Hepatic stellate cell (primary cell): ENCODE results near the gene KMT2D.

Source experiments
- DNase-seq: peaks from one replicate; pipeline ENCODE4 v3.0.0; 2011; ENCODE audit warnings: low spot score

The KMT2D gene, protein sequence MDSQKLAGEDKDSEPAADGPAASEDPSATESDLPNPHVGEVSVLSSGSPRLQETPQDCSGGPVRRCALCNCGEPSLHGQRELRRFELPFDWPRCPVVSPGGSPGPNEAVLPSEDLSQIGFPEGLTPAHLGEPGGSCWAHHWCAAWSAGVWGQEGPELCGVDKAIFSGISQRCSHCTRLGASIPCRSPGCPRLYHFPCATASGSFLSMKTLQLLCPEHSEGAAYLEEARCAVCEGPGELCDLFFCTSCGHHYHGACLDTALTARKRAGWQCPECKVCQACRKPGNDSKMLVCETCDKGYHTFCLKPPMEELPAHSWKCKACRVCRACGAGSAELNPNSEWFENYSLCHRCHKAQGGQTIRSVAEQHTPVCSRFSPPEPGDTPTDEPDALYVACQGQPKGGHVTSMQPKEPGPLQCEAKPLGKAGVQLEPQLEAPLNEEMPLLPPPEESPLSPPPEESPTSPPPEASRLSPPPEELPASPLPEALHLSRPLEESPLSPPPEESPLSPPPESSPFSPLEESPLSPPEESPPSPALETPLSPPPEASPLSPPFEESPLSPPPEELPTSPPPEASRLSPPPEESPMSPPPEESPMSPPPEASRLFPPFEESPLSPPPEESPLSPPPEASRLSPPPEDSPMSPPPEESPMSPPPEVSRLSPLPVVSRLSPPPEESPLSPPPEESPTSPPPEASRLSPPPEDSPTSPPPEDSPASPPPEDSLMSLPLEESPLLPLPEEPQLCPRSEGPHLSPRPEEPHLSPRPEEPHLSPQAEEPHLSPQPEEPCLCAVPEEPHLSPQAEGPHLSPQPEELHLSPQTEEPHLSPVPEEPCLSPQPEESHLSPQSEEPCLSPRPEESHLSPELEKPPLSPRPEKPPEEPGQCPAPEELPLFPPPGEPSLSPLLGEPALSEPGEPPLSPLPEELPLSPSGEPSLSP (N-terminal part only)

DNA sequence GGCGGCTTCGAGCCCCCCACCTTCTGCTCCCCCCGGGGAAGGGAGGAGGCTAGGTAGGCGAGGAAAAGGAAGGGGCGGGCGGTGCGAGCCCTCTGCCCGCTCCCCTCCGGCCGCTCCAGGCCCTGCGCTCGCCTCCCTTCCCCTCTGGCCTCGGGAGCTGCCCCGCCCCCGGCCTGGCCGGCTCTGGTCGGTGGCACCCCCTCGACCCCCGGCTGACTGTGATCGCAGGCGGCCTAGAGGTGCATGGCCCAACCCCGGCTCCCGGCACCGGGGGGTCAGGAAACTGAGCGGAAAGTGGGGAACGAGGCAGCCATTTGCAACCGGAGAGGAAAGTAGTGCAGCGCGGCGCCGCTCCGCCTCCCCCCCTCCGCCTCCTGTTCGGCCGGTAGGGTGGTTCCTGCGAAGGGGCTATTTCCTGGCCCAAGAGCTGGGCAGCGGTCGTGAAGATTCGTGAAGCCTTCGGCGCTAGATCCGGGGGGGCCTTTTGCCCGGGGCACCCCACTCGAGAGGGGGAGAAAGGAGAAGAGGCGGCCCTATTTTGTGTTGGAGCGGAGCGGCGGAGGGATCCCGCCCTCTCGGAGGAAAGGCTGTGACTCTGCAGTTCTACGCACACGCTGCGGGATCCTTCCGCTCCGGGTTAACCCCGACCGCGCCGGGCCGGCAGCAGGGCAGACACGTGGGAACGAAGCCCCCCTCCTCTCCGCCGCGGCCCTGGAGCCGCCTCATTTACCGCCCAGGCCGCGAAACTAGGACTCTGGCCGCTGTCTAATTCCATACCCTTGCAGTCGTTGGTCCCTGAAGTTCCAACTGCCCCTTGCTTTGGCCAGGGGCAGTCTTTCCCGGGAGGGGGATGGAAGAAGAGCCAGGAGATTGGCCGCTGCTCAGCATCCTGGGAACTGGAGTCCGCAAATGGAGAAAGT lies at the start of gene KMT2D:
Gene KMT2D (minus strand): TSS at position 558 of the 920 bp plus-strand sequence. CDS start 5,470 bp downstream, outside the sequence.
- DNase-seq = peak; percentile 98

DNA sequence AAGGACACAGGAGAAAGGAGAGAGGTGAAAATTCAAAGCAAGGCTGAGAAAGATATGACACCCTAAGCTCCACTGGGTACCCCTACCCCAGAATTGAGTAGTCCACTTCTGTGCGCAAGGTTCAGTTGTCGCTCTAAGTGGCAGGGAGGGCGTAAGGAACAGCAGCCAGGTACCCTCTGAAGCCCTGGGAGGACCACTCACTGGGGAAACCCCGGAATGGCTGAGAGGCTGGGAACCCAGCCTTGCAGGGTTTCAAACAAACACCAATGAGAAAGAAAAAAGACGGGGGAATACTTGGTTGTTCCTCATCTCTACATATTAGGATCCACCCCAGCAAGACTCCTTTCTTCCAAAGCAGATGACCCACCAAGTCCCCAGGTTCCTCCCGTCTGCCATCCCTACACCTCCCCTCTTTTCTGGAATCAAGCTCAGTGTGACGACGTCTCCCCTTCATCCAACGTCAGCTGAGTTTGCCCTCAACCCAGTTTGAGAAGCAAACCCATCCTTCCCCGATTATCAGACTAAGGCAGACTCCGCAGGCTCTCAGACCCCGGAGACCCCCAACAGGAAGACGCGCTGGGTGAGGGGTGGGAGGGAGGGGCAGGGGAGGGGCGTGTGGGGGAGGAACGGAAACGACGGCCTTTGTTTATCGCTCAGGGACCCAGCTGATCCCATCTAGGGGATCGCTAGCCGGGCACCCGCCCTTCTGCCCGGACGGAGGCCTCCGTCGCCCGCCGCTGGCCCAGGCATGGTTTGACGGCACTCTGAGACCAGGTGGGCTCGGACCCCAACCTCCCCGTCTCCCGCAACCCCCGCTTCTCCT lies 49.3 kb upstream of the KMT2D start:
- DNase-seq = no peak

DNA sequence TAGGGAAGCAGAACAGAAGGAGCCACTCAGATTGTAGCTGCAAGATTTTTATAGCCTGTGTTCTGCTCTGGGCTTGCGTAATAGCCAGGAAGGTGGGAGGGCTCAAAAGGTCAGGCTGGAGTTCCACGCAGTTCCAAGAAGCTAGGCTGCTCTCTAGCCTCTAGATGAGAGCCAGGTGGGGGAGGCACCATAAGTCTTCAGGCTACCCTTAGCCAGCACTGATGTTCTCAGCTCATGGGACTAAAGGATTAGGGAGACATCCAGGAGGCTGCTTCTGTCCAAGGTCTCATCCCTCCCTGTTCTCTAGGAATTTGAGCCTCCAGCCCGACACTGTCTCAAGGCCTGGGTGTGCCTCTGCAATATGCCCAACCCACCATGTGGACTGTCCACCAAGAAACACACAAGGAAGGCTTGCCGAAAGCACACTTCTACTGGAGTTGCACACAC lies 48.4 kb upstream of the KMT2D start:
- peak; percentile 62 for DNase-seq

DNA sequence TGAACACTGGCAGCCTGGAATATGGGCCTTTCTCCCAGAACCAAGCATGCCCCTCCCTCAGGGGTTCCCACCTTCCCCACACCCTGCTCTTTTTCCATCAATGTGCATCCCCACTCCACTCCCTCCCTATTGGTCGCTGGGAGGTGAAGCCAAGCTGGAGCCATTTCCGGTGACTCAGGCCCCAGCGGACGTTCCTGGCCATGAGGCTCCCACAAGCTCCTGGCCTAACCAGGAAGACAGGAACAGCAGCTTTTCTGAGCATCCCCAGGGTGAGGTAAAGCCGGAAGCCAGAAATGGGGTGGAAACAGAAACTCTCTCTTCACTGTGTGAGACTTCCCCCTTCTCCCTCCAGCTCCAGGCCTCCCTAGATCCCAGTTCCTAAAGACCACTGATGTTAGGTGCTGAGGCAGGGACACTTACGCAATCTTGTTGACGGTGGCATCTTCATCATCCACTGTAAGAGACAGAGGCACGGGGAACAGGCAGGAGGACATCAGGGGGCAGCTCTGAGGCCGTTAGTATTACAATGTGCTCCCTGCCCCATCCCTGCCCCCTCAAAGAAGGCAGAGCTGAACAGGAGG lies 45.0 kb upstream of the KMT2D start:
- no peak for DNase-seq

DNA sequence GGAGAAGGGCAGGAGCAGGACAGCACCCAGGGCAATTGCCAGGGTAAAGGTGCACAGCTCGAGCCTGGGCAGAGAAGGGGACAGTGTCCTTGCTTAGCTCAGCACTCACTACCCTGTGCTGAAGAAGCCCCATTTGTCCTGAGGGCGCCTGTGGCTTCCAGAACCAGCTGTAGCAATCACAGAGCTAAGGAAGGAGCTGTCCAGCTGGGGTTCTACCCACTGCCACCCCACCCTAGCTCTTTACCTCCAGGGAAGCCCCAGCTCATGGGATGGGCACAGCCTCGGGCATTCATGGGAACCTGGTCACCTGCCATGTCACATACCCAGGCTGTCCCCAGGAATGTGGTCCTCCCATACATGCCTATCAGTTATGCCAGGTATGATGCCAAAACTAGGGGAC lies 44.2 kb upstream of the KMT2D start:
- no peak for DNase-seq

DNA sequence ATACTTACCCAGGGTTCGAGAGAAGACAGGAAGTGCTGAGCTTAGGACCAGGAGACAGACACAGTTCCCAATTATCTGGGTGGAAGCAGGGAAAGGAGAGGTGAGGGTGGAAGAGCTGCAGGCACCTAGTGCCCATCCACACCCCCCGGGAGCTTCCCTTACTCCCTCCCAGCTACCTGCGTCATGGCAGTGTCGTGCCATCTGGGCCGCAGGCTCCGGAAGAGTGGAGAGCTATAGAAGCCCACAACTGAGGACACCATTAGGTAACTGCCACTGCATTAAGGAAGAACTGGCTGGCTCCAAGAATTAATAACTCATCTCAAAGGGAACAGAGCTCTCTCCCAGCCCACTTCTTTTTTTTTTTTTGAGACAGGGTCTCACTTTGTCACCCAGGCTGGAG lies 39.8 kb upstream of the KMT2D start:
- DNase-seq = no peak

DNA sequence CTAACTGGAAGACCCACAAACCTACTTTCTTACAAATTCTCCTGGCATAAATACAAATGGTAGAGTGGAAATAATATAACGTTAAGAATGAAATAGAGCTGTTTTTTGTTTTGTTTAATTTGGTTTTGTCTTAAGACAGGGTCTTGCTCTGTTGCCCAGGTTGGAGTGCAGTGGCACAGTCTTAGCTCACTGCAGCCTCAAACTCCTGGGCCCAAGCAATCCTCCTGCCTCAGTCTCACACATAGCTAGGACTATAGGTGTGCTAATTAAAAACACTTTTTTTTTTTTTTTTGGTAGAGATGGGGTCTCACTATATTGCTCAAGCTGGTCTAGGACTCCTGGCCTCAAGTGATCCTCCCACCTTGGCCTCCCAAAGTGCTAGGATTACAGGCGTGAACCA lies 38.1 kb upstream of the KMT2D start:
- DNase-seq = no peak

DNA sequence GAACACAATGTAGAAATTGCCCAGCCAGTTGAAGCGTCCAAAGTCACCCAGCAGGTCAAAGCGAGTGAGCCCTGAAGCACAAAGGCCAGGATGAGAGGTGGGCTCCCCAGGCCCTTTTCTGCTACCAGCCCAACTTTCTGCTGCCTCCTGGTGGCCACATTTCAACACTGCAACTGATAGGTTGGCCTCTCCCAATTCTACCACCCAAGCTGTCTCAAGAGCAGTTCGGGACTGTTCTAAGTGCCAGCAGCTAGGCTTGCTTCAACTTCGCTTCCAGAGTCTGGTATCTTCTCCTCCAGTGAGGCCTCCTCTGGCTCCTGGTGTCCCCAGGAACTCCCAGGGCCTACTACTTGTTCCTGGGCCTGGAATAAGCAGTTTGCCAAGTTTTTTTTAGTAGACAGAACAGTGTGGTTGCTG lies 37.4 kb upstream of the KMT2D start:
- peak; percentile 66 for DNase-seq

DNA sequence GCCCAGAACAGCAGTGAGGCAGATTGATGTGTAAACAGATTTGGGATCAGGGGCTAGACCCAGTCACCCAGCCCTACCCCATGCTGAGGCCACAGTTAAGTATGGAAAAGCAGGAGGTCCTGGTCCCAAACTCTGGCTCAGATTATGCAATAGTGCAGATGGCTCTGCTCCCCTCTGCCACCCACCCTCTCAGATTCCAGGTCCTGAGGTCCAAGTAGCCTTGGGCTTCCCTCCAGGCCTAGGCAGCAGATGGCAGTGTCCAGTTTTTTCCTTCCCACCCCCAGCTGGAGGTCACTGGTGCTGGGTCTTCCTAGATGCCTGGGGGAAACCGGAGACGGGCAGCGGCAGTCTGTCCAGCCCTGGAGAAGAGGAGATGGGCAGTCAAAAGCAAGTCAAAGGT lies 36.8 kb upstream of the KMT2D start:
- no peak for DNase-seq

DNA sequence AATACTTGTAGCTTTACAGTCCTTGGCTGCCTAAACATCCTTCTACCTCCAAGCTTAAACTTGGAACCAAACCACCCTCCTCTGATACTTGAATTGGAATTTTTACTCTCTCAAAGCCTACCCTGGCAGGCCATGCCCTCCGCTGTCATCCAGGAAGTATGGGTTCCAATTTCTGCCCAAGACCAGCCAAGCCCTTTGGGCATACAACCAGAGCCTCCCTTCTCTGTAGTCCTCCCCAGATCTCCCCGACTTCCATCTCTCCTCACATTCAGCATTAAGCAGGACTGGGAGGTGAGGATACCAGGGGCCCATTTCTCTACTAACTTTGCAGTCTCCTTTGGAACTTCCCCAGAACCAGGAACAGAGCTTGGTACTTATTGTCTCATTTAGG lies 34.4 kb upstream of the KMT2D start:
- DNase-seq = no peak

DNA sequence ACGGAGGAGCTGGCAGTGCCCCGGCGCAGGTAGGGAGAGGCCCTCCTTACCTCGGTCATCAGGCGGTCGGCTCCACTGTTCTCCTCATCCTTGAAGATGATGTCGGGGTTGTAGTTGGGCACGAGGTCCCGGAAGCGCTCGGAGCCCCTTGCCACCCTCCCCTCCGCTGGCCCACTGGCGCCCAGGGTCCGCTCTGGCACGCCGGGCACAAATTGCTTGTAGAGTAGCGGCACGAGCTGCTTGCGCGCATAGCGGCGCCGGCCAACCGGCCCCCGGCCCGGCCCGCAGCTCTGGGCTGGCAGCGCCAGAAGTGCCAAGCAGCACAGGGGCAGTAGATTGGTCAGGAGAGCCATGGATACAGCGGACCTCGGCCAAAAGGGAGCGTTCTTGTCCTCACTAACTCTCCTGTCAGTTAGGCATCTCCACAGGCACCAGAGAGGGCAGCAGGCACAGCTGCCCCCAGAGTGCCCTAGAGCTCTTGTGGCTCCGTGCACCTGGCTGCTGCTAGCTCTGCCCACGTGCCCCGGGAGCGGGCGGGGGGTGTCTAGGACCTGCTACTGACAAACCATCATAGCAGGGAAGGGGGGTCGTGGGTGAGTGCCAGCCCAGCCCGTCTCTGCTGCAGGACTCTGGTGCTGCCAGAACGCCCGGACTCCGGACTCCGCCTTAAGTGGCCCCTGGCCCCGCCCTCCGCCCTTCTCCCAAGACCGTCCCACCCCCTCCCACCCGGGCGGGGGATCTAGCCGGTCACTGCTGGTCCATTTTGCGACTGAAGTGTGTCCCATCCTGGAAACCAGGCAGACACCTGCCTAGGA lies 33.8 kb upstream of the KMT2D start, which contains the start of gene DHH:
Gene DHH (minus strand): TSS at position 642 of the 815 bp plus-strand sequence. CDS start 289 bp downstream, at position 353.
- DNase-seq = no peak

DNA sequence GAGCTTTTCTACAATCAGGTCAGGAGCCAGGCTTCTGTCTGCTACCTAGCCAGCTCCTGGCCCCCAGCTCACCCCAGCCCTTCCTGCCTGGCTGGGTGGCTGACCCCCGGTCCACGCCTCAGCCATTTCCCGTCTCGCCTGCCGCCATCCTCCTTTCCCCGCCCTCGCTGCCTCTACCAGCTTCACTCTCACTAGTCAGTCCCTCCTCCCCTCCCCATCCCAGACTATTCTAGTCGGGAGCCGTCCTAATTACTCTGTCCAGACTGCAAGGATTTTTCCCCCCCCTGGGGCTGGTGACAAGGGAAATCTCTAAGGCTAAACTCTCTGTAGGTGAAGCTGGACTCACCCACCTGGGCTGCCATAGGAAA lies 33.2 kb upstream of the KMT2D start:
- DNase-seq = no peak

DNA sequence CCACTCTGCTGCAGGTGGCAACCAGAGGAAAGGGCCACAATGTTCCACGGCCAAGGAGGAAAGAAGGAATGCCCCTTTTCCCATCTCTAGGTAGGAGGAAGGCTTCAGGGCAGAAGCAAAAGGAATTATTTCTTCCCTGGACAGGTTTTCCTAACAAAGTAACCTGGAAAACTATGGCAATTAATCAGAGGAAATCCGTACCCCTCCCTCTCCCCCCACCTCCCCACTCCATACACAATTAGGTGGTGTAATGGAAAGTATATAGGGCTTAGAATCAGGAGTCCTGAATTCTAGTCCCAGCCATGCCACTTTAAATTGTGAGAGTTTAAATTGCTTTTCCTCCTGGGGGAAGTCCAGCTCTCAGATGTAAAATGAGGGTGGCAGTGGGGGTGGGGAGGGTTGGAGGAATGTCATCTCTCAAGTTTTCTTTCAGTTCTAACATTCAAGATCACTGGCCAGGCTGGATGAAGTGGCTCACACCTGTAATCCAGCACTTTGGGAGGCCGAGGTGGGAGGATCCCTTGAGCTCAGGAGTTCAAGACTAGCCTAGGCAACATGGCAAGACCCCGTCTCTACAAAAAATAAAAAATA lies 32.3 kb upstream of the KMT2D start:
- DNase-seq = no peak

DNA sequence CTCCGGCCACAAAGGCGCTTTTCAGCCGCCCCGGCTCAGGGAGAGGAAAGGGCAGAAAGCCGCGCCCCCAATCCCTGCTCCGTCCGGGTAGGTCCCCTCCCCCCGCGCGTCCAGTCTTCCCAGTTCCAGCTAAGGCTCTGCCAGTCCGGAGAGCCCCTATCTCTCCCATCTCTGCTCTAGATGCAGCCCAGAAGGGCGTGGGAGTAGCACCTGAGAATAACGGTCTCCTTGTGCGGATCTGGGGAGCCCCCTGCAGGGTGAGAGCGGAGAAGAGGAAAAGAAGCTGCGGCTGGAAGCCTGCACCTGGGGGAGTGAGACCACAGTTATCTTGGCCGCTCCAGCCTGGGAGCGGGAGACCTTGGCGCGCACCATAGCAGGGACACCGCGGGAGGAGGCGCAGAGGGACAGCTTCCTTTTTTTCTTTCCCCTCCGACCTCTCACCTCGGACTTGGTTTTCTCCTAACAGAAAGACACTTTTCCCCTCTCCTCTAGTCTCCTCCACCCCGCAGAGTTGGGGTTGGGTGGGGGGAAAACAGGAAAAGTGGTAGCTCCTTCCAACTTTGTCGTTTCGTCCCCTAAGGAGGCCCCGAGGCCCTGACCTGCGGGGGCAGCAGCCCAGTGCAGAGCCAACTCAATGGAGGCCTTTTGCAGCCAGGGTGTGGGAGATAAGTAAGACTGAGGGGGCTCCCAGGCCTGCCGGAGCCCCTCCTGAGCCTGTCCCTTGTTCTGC lies 31.7 kb upstream of the KMT2D start:
- DNase-seq = peak; percentile 63

DNA sequence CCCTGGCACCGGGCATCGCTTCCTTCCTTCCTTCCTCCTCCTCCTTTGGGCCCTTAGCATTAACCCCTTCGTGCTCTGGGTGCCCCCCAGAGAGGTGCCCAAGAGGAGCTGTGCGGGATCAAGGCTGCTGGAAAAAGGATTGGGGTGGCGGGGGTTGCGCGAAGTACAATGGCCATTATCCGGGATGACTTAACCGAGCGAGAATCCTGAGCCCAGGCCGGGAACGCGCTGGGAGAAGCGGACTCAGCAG lies 31.2 kb upstream of the KMT2D start:
- no peak for DNase-seq

DNA sequence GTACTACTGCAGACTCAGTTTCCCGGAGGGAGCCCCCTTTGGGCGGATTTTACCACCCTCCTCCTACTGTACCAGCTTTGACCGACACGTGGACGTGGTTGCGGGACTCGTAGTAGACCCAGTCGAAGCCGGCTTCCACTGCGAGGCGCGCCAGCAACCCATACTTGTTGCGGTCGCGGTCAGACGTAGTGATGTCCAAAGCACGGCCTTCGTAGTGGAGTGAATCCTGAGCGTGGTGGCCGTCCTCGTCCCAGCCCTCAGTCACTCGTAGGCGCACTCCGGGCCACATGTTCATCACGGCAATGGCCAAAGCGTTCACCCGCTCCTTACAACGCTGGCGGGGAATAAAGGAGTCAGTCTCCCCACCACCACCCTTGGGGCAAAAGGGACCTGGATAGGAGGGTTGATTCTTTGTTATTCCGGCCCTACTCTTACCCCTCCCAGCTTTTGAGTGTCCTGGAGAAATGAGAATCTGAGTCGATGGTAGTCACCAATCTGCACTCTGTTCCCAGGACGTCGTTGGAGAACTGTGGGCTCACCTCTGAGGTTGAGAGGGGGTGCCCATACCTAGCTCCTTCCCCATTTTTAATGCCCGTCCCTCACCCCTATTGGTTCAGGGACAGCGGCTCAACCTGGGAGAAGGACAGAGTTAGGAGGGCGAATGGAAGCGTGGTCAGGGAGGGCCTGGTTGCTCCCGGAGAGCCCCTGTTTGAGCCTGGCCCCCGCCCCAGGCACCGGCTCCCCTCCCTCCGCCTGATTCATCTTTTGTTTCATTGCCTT lies 30.7 kb upstream of the KMT2D start:
- no peak for DNase-seq

DNA sequence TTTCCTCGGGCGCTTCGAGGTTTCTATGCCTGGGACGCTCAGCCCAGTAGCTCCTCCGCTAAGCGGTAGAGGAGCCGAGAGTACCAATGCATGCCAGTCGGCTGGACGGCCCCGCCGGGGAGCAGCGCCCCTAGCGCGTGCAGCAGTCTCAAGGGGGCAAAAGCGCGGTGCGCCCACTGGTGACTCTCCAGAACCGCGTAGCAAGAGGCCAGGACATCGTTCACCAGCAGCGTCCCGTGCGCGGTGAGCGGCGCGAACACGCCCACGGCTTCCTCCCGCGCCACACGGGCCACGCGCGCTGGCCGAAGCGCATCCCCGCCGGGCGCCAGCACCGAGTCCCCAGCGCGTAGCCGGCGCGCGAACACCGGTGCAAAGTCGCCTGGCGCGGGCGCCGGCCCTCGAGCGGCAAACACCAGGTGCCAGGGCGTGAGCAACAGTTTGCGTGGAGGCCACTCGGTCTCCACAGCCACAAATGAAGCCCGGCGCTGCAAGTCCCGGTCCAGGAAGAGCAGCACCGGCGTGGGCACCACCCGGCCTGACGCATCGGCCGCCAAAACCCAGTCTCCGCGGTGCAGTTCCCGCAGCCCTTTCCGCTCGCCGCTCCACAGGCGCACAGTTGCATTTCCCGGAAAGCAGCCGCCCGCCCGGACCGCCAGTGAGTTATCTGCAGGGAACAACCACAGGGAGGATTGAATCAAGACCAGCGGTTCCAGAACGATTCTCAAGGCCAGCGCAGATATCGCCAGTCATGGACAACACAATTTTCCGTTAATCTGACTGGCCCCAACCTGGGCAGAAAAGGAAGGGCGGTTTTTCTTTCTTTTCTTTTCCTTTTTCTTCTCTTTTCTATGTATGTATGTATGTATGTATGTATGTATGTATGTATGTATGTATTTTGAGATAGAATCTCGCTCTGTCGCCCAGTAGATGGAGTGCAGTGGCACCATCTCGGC lies 29.5 kb upstream of the KMT2D start:
- peak; percentile 62 for DNase-seq
